ENCODE data around the gene NPAS3.

NPAS3 gene

GRCh38 chr14:33696165-33696564, 757.5 kb downstream of the NPAS3 start:
- DNase-seq, result no peak

- DNase-seq, result no peak
Observed at GRCh38 chr14:33699300-33699983, 760.8 kb downstream of the NPAS3 start.

DNA sequence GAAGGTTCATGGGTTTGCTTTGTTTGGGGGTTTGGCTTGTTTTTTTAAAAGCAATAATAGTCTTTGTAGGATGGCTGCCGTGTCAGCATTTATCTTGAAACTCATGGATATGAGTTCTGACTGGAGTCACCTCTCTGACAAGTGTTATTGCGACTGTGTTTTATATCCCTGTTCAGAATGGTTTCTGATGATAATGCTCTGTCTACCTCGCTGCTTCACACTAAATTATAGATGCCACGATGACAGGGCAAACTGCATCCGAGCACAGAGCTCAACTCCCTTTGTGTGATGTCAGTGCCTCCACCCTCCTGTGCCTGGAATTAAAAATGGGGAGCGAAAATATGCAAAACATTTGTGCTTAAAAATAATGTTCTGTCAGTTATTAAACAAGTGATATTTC, 761.4 kb downstream of the NPAS3 start:
- DNase-seq, result no peak

DNA sequence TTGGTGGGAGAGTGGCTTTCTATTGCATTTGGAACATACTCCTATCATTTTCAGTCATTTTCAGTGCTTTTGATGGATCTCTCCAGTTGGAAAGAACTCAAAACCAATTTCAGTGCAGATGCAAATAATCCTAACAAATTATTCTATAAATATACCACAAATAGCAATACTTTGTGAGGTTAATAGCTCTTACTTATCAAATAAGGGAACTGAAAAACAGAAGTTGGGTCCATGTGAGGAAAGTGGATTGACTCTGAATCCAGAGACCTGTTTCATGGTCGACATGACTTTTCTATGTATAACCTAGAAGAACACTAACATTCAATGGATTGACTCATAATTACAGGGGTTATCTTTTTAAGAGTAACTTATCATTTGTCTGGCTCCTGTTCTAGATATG, 763.6 kb downstream of the NPAS3 start:
- DNase-seq, result no peak

DNA sequence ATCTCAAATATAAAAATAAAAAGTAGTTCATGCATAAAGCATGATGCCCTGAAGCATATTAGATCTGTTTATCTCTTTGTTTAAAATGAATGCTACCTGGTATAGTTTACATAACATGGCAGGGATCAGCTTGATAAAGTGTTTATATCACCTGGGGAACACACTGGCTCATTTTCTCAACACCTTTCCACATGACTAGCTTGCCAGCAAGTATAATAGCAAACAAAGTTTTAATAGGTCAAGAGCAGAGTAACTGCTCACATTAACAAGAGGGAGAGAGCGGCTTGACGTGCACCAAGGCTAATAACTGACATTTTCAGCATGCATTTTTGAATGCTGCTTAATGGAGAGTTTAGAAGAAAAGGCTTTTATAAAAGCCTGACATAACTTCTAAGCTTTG, 765.8 kb downstream of the NPAS3 start:
- DNase-seq, result no peak

GRCh38 chr14:33705490-33705889, 766.8 kb downstream of the NPAS3 start:
- DNase-seq, result no peak

DNA sequence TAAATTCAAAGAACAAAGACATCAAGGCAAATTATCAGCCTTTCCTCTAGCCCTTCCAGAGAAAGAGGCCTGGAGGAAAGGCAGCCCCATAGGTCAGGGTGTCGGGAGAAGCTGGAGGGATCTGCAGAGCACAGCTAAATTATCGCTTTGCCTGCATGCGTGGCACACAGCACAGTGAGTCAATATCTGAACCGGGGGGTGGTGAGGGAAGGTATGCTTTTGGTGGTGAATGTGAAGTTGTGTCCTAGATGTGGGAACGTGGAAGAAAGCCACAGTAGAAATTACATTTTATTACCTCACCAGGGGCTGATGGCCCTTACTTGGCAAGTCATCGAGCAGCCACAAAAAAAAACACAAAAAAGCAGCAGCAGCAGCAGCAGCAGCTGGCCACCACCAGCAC, 769.0 kb downstream of the NPAS3 start:
- no peak for DNase-seq

DNA sequence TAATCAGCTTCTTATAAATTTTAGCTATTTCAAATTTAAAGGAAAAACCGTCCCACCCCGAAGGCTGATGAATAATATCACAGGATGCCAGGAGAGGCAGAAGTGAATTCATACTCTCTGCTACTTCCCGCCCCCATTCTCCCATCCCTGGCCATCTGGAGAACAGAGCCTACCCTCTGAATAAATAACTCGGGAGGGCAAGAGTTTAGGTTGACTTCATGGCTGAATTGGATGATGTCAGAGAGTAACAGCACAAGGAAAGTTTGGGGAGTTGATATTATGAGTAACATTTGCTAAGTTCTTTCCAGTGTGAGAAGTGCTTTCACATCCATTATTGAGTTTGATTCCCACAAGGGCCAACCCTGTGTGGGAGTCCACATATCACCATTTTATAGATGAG, 770.6 kb downstream of the NPAS3 start:
- no peak for DNase-seq

- no peak for DNase-seq
Observed at GRCh38 chr14:33709711-33710110, 771.0 kb downstream of the NPAS3 start.

DNA sequence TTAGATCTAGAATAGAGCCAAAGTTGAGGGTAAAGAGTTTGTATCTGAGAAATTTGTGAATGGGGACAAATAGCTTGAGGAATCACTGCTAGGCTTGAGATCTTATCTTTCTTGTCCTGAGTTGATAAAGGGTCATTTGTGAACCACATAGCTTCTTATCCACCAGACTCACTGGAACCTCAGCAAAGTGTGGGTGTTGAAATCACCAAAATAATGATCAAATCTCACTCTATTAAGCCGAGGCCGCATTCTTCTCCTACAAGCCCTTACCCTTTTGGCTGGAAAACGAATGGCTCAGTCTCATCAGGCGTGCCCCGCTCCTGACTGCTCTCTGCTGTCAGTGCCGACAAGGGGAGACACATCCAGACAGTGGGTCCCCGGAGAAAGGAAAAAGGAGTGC, 771.6 kb downstream of the NPAS3 start:
- DNase-seq, result no peak

GRCh38 chr14:33711194-33711593, 772.5 kb downstream of the NPAS3 start:
- no peak for DNase-seq

DNA sequence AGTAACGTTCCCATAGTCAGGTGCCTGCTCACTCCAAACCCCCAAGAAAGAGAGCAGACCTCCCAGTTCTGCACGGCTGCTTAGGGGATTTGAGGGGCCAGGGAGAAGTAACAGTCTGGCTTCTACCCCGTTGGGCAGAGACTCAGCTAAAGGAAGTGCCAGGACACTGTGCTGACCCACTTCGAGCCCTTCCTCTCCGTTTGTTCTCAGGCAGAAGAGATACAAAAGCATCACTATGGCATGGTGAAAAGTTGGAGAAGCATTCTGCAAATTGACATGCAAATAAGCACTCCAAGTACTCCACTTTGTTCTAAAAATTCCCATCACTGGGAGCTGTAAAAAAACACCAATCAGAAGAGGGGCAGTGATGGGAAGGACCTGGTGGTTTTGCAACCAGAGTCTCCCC, 773.1 kb downstream of the NPAS3 start:
- no peak for DNase-seq

GRCh38 chr14:33714527-33715226, 776.0 kb downstream of the NPAS3 start:
- no peak for DNase-seq

DNA sequence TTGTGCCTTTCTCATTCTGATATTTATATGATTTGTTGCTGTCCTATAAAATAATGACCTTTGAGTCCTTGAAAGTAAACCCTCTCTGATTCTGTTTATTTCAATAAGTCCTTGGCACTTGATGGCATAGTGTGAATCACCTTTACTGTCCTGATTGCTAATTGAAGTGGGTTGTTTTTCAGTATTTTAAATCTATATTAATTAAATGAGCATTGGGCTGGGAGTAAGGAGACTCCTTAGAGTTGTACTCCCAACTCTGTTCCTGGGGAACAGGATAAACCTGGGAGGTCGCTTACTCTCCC, 776.5 kb downstream of the NPAS3 start:
- no peak for DNase-seq

DNA sequence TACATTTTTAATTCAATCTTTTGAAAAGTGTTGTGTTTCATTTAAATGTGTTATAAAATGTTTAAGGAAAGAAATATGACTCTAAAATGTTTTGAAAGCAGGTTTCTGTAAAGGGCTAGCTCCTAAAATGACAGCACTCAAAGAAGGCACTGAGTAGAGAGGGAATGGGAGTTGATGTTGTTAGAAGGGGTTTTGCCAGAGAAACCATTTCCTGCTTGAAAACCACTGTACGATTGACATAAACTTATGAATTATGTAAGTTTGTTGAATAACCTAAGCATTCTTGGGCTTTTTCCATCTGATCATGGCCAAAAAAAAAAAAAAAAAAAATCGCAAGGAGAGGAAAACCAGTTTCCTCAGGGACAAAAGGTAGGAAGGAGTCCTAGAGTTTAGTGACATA, 778.2 kb downstream of the NPAS3 start:
- no peak for DNase-seq

DNA sequence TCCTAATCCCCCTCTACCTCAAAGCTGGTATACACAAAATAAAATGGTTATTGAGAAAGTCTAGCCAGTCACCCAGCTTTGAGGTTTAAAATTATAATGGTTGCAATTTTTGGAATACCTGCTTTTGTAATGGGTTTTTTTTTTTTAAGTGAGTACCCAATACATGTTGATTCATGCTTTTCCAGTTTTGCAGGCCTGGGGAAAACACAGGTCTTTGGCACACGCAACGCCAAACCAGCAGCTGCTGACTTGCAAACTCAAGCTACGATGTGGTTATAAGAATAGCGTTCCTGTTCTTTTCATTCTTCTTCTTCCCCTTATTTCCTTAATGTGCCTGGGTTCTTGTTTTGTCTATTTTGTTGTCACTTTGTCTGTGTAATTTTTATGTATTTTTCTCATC, 779.2 kb downstream of the NPAS3 start:
- no peak for DNase-seq

DNA sequence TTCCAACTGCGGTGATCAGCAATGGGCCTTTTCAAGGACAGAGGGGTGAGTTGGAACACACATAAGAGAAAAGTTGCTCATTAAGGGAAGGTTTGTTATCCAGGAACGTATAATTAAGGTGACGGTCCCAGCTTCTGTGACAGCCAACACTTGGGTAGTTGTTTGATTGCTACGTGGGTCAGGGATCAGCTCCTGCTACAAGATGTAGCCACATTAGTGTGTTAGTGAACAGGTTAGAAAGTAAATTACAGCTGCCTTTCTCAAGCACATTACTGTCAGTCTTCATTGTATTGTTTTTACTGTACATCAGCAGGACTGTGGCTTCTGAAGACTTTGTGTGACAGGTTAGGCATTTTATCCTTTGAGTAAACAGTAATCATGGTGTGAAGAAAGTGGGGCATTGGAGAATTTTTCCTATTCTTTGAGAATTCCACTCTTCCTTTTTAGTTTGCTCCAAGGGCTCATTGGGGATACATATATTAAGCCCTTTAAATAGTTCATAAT, 781.7 kb downstream of the NPAS3 start:
- DNase-seq, result no peak

GRCh38 chr14:33726685-33727084, 788.0 kb downstream of the NPAS3 start:
- DNase-seq, result no peak

GRCh38 chr14:33727606-33728005, 788.9 kb downstream of the NPAS3 start:
- no peak for DNase-seq

DNA sequence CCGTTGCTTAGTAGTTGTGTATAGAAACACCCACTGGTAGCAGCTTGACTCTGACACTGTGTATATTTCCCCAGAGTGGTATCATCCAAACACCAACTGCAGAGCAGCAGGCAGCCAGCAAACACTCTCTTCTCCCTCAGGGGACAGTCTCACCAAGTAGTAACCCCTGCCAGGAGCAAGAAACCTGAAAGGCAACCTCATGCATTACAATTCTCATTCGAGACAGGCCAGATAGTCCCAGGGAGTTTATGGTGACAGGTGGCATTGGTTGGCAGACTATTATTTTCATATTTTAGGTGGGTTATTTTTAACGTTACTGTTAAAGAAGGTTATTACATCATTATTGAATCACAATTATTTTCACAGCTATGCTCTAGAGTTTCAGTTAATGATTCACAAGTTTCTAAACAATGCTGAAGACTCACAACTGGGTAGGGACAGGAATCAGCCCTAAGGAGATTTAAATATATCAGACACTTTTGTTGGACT, 789.4 kb downstream of the NPAS3 start:
- DNase-seq, result no peak

DNA sequence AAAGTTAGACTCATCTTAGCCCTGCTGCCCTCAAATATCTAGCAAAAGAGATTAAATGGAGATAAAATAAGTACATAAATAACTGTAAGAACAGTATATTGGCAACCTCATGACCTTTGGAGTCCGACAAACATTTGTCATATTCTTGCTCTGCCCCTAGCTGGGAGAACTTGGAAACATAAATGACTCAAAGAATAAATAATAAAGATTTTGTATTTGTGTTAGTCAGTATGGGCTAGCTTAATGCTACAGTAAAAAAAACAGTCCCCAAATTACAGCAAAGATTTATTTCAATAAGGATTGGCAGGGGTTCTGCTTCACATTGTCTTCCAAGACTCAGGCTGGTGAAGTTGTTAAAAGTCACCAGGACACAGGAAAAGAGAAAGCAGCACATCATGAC, 791.5 kb downstream of the NPAS3 start:
- DNase-seq, result no peak

- no peak for DNase-seq
Observed at GRCh38 chr14:33732175-33732574, 793.5 kb downstream of the NPAS3 start.

DNA sequence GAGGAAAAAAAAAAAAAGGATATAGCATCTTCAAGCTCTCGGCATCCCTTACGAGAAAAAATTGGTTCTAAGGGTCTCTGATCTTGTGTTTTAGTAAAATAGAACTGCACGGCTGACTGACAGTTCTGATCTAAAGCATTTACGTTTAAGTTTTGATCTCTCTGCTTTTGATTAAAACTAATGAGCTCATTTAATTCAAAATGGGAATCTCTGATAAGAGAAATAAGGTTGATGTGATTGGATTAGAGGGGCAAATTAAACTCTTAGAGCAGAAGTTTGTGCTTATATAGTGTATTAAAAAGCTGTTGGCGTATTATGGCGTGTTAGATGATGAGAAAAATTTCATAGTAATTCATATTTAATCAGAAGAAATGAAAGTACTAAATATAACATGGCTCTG, 794.6 kb downstream of the NPAS3 start:
- no peak for DNase-seq

DNA sequence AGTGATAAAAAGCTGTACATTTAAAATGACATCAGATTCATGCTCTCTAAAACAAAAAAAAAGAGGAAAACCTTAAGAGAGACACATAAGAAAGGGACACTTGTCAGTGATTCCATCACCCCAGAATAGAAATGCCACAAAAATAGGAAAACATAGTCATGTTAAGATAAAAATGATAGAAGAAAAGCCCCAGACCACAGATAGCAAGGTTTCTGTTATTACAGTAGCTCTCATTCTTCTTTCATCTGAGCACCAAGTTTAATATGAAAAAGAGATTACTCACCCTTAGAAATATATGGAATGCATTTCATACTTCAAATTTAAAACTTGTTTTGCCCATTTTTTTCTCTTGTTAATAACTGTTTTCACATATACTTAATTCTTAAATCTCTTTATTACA, 795.0 kb downstream of the NPAS3 start:
- no peak for DNase-seq

DNA sequence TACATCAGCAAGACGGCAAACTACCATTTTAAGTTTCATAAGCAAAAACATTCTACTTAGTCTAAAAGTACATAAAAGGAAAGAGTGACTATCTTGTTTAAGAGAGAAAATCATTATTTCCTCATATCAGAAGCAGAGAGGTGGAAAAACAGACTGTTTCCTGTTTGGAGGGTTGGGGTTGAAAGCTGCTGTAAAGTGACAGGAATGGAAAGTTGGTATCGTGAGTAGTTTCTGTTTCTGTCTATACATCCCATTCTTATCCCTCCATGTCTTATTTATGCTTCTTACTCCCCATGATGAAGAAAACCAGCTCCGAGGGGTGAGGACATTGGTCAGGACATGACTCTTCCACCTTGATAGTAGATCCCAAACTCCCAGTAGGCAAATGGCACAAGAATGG, 795.7 kb downstream of the NPAS3 start:
- no peak for DNase-seq
